Measurements from ENCODE around the gene BRICD5.

BRICD5 gene

GRCh38 chr16:2232094-2232990, 21.7 kb upstream of the BRICD5 start:
- TF ChIP-seq, protein P1, sequence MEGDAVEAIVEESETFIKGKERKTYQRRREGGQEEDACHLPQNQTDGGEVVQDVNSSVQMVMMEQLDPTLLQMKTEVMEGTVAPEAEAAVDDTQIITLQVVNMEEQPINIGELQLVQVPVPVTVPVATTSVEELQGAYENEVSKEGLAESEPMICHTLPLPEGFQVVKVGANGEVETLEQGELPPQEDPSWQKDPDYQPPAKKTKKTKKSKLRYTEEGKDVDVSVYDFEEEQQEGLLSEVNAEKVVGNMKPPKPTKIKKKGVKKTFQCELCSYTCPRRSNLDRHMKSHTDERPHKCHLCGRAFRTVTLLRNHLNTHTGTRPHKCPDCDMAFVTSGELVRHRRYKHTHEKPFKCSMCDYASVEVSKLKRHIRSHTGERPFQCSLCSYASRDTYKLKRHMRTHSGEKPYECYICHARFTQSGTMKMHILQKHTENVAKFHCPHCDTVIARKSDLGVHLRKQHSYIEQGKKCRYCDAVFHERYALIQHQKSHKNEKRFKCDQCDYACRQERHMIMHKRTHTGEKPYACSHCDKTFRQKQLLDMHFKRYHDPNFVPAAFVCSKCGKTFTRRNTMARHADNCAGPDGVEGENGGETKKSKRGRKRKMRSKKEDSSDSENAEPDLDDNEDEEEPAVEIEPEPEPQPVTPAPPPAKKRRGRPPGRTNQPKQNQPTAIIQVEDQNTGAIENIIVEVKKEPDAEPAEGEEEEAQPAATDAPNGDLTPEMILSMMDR (IDR thresholded peaks at IDR 0.05; ENCODE audit: low read depth, low read length, missing control alignments), result no peak
- DNase-seq (ENCODE audit: low read depth), result no peak
- no peak overlapping the region for H3K4me3 ChIP-seq (ENCODE audit: low read depth, low read length)

DNA sequence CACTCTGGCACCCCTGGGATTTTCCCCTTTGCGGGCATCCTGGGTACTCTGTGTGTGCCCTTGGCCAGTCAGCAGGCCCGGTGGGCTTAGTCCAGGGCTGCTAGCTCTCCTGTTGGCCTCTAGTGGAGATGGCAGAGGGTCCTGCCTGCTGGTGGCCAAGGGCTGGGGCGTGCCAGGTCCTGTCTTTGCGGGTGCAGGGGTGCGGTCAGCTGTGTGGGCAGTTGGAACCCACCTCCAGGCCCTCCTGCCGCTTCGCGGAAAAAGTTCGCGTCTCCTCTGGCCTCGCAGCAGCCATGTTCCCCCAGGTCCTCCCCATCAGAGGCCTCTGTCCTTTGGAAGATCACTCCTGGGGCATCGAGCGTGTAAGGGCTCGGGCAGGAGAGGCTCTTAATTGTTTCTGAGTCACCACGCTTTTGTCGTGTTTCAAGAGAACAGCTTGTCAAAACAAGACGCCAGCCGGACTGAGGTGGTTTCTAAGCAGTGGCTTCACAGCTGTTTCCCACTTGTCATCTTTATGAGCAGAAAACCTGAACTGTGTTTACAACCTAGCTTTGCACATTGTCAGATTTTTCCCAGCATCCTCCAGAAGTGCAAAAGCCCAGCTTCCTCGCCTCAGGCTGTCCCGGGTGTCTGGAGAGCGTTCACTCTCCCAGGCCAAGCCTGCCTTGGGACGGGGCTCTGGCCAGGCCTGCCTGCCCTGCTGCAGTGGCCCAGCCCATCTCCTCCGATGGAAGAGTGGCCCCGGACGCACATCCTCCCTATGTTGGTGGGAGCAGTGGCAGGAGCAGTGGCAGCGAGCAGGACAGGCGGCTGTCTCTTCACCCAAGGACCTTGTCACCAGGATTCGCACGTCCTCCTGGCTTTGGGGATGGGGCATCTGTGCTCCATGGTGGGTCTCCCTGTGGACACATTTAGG, 20.6 kb upstream of the BRICD5 start:
- TF ChIP-seq, protein P1 (IDR thresholded peaks at IDR 0.05; ENCODE audit: low read depth, low read length, missing control alignments), result no peak
- no peak overlapping the region for H3K4me3 ChIP-seq (ENCODE audit: low read depth, low read length)
- no peak for DNase-seq (ENCODE audit: low read depth)

DNA sequence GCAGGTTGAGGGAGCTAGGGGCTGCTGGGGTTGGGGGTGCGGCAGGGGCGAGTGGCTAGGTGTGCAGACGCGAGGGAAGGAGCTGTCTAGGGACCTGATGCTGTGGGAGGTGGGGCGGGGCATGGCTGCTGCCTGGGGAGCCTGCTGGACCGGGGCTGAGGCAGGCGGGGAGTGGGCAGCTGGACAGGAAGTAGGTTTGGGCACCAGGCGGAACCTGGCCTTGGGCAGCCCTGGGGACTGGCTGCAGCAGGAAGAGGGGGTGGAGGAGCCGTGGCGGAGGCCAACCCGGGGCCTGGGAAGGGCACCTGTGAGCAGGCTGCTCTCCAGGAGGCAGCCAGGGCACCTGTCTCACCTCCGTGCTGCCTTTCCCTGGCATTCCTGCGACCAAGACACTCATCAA, 19.7 kb upstream of the BRICD5 start:
- TF ChIP-seq, protein P1 (IDR thresholded peaks at IDR 0.05; ENCODE audit: low read depth, low read length, missing control alignments), result no peak
- H3K4me3 ChIP-seq (ENCODE audit: low read depth, low read length), result no peak overlapping the region
- no peak for DNase-seq (ENCODE audit: low read depth)

- TF ChIP-seq, protein P1 (IDR thresholded peaks at IDR 0.05; ENCODE audit: low read depth, low read length, missing control alignments), result no peak
- DNase-seq (ENCODE audit: low read depth), result no peak
- no peak overlapping the region for H3K4me3 ChIP-seq (ENCODE audit: low read depth, low read length)
Measured at GRCh38 chr16:2229632-2230250, 19.1 kb upstream of the BRICD5 start.

DNA sequence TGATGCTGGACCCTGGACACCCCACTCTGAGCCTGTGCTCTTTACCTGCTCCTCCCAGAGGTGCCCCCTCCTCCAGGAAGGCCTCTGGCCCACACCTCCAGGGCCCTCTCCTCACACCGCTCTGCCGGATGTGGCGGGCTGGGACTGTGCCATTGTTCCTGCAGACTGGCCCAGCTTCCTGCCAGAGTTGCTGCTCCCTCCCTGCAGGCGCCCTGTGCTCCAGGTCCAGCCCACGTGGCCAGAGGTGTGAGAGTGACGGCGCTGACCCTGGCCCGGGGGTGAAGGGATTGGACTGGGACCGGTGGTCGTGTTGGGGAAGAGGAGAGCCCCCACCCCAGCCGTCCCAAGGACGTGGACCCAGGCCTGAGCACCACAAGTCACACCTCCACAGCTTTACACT, 18.4 kb upstream of the BRICD5 start:
- DNase-seq (ENCODE audit: low read depth), result no peak
- TF ChIP-seq, protein P1 (IDR thresholded peaks at IDR 0.05; ENCODE audit: low read depth, low read length, missing control alignments), result no peak
- no peak overlapping the region for H3K4me3 ChIP-seq (ENCODE audit: low read depth, low read length)

DNA sequence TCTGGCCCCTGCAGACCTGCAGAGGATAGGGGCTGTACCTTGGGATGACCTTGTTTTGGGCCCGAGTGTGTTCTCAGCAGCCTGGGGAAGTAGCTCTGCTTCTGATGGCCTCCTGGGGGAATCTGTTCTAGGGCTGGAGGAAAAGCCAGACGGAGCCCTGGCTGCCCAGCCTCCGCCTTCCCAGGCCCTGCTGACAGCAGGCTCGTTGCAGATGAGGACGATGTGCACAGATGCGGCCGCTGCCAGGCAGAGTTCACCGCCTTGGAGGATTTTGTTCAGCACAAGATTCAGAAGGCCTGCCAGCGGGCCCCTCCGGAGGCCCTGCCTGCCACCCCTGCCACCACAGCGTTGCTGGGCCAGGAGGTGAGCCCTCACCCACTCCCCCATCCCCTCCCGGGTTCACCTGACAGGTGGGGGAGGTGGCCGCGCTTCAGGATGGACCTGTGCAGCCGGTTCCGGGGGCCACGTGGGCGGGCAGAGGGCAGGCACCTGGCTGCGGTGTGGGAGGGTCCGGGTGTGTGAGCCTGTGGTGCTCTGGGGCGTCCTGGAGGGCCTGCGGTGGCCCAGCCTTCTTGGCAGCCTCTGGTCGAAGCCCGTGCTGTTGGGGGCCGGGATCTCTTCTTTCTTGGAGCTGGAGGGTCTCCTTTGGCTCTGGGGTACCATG, 17.6 kb upstream of the BRICD5 start:
- TF ChIP-seq, protein P1 (IDR thresholded peaks at IDR 0.05; ENCODE audit: low read depth, low read length, missing control alignments), result no peak
- DNase-seq (ENCODE audit: low read depth), result no peak

More for the DNA sequence above, 17.6 kb upstream of the BRICD5 start:
- no peak overlapping the region for H3K4me3 ChIP-seq (ENCODE audit: low read depth, low read length)
